ENCODE measurements around the gene GTF2F2.
"Not testable (repeated sequence)": the region's sequence is repeated elsewhere in the genome, so short reads cannot be mapped to it uniquely, and the experiment has no call there.

Gene GTF2F2

GRCh38 chr13:45255247-45255987 is 135.1 kb downstream of the GTF2F2 start:
- no peak for DNase-seq (ENCODE audit: low read depth, low spot score)

- no peak for DNase-seq (ENCODE audit: low read depth, low spot score)
Observed at GRCh38 chr13:45256254-45256653, 135.9 kb downstream of the GTF2F2 start.

GRCh38 chr13:45257638-45258333 is 137.5 kb downstream of the GTF2F2 start:
- DNase-seq (ENCODE audit: low read depth, low spot score) = no peak

- DNase-seq (ENCODE audit: low read depth, low spot score) = no peak
Observed at GRCh38 chr13:45258334-45258675, 138.0 kb downstream of the GTF2F2 start.

GRCh38 chr13:45267215-45267614 is 146.9 kb downstream of the GTF2F2 start:
- DNase-seq (ENCODE audit: low read depth, low spot score) = no peak

- DNase-seq (ENCODE audit: low read depth, low spot score) = no peak
Observed at GRCh38 chr13:45269204-45269603, 148.9 kb downstream of the GTF2F2 start.

GRCh38 chr13:45276913-45277312 is 156.6 kb downstream of the GTF2F2 start:
- no peak for DNase-seq (ENCODE audit: low read depth, low spot score)

- DNase-seq (ENCODE audit: low read depth, low spot score) = no peak
Observed at GRCh38 chr13:45278096-45278645, 157.9 kb downstream of the GTF2F2 start.

GRCh38 chr13:45280011-45280410 is 159.7 kb downstream of the GTF2F2 start:
- DNase-seq (ENCODE audit: low read depth, low spot score) = no peak

- DNase-seq (ENCODE audit: low read depth, low spot score) = peak; percentile 31
Observed at GRCh38 chr13:45280751-45281634, 160.7 kb downstream of the GTF2F2 start.

GRCh38 chr13:45282994-45283393 is 162.7 kb downstream of the GTF2F2 start:
- no peak for DNase-seq (ENCODE audit: low read depth, low spot score)

GRCh38 chr13:45289936-45290563 is 169.7 kb downstream of the GTF2F2 start:
- no peak for DNase-seq (ENCODE audit: low read depth, low spot score)

GRCh38 chr13:45292176-45292575 is 171.9 kb downstream of the GTF2F2 start:
- no peak for DNase-seq (ENCODE audit: low read depth, low spot score)

- DNase-seq (ENCODE audit: low read depth, low spot score) = peak; percentile 67
Observed at GRCh38 chr13:45295536-45295935, 175.2 kb downstream of the GTF2F2 start.

- no peak for DNase-seq (ENCODE audit: low read depth, low spot score)
Observed at GRCh38 chr13:45296259-45296658, 175.9 kb downstream of the GTF2F2 start.

GRCh38 chr13:45297456-45298205 is 177.3 kb downstream of the GTF2F2 start:
- no peak for DNase-seq (ENCODE audit: low read depth, low spot score)

- DNase-seq (ENCODE audit: low read depth, low spot score) = no peak
Observed at GRCh38 chr13:45298206-45298505, 177.8 kb downstream of the GTF2F2 start.

- DNase-seq (ENCODE audit: low read depth, low spot score) = not testable (repeated sequence)
Observed at GRCh38 chr13:45298550-45298949, 178.2 kb downstream of the GTF2F2 start.

- no peak for DNase-seq (ENCODE audit: low read depth, low spot score)
Observed at GRCh38 chr13:45299194-45299593, 178.9 kb downstream of the GTF2F2 start.

GRCh38 chr13:45300190-45300985 is 180.1 kb downstream of the GTF2F2 start:
- no peak for DNase-seq (ENCODE audit: low read depth, low spot score)
